NCI-H524 treated with DMSO at 0.1 percent for 48 hours (cell line): Measurements from ENCODE around the gene KCNIP4.

Experiments
- DNase-seq: peaks from one replicate; lab custom pipeline; 2025; lab: John Stamatoyannopoulos, UW

The KCNIP4 gene

DNA sequence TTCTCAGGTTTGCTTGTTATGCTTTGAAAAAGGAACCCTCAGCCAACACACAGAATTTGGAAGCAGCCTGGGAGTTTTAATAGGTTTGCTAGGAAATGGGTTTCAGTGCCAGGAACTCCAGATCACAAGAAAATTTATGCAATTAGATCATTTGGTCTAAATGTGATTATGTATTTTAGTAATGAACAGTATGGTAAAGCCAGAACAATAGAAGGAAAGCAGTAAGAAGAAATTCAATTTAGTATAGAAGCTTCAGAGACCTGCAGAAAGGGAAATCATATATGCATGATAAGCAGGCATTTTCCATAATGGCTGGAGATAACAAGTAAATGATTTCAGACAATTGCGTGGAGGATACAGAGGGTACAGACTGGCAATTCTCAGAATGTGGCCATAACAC, 184.7 kb downstream of the KCNIP4 start:
- DNase-seq, result no peak

DNA sequence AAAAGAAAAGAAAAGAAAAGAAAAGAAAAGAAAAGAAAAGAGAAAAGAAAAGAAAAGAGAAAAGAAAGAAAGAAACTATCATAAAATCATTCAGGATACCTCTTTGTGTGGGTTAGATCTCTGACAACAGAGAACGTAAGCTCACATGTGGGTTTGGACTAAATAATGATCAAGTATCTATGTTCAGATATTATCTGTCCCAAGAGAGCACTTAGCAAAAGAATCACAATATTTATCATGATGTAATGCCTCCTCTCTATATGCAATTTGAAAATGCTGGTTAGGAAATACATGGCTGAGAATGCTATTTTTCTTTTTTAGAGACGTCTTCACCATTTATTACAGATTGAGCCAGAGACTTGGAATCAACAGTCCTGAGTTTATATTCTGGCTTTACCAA, 191.3 kb downstream of the KCNIP4 start:
- DNase-seq, result no peak

DNA sequence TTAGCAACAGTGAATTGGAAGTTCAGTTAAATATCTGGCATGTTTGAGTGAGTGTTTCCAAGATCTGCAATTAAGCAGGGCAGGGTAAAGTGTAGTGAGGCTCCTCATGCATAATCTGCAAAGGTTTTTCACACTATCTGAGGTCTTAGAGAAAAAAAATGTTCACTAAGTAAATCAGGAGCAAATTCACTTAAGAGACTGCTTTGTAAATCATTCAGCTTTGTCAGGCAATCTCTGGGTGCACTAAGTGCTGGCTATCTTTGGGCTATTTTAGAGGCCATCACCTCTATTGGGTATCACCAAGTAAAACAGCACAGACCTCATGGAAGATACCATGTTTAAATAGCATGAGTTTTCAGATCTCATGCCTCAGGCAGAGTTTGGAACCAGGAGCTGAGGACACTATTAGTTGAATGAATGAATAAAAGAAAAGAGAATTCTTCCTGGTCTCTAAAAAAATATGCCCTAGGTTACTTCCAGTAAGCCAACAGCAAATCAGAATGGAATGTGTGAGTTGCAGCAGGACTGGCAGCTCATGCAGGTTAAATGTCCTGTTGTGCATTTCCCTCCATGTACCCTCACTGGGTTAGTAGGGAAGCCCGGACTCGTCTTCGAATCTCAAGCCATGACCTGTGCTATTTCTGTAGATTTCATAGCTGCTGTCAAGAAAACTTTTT, 195.3 kb downstream of the KCNIP4 start:
- no peak for DNase-seq

DNA sequence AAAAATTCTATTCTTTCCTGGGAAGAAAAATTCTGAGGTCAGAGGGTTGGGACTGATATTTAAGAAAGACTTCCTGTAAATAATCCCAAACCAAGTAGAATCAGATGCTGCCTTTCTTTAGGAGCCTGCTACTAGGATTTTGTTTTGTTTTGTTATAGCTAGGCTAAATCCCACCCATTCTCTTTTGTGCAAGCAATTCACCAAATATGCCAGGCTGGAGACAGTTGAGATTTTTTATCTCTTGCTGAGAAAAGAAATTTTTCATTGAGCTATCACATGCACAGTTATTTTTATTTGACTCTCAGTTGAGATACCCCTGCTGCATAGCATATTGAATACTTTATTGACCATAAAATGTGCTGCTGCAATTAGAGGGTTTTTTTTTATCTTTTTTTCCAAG, 196.0 kb downstream of the KCNIP4 start:
- no peak for DNase-seq

DNA sequence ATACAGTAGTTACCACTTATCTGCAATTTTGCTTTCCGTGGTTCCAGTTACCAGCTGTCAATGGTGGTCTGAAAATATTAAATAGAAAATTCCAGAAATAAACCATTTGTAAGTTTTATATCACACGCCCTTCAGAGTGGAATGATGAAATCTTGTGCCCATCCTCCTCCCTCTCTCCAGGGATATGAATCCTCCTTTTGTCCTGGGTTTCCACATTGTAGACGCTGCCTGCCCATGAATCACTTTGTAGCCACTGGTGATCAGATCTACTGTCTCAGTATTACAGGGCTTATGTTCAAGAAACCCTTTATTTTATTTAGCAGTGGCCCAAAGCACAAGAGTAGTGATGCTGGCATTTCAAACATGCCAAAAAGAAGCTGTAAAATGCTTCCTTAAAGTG, 198.6 kb downstream of the KCNIP4 start:
- DNase-seq, result no peak

DNA sequence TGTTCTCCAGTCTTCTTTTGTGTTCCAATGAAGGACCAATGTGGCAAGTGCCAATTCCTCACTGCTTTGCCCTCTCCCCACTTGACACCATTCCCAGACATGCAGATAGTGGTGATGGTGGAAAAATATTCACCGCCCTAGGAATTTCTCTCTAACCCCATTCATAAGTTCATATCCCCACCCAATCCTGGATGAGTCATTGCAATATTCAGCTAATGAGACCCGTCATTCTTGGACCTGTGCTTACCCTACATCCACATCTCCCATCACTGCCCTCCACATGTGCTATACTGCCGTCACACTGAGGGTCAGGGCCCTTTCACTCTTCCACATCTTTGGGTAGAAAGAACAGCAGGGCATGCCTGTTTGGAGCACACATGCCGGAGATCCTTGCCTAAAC, 199.2 kb downstream of the KCNIP4 start:
- DNase-seq, result no peak

DNA sequence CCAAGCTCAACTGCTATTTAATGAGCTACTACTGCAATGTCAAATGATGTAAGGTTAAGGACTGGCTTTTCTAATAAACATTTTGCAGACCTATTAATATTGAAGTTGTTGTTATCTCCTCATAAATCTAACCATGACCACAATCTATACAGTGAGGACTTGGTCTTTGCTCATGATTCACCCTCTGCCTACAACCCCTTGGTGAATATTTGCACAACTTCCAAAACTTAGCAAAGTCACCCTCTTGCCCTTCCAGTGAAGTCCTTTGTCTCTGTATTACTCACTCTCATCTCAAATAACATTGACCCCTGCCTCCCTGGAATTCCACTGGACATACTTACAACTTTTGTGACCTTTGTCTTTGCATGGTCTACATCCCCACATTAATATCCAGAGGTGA, 204.5 kb downstream of the KCNIP4 start:
- DNase-seq, result no peak

DNA sequence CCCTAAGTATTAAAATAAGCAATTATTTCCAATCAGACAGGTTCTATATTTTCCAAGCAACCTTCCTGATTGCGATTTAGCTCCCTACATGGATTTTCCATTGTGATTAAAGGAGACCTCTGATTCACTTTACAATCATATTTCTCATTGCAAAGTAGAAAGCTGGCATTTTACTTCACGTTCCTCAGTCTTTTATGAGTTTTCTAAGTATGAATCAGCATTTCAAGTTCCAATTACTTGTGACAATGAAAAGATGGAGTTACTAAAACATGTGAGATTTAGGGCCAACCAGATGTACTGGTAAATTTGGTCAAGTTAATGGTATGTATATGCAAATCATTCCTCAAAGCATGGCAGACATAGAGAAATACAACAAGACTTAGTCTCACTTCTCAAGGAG, 206.2 kb downstream of the KCNIP4 start:
- DNase-seq, result no peak

DNA sequence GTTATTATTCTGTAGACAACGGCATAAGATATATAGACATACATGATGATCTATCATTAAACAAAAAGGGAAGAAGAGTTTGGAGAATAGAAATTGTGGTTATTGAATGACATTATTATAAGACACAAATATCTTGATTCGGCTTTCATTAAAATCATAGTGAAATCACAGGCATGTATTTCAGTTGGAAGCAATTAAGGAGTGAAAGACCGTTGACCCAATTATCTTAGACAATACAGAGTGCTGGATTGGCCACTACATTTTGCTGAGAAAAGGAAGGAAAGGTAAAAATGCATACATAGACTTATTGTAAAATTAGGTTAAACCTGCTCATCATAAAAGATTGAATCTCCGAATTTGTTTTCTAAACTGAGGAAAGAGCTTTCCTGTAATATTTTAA, 209.8 kb downstream of the KCNIP4 start:
- no peak for DNase-seq

DNA sequence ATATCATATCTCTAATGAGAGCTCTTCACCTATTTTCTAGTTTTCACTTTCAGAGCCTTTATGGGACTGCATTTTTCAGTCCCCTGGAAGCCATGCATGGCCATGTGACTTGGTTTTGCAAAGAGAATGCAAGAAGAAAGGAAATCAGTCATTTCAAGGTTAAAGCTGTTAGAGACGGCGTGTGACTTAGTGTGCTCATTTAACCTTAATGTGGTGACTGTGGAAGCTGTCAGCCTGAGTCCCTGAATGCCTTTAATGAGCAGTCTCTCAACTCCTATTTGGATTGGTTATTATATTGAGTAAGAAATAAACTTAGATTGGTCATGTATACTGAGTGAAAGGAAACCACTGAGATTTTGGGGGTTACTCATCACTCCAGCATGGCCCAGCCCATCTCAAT, 212.7 kb downstream of the KCNIP4 start:
- DNase-seq, result no peak

DNA sequence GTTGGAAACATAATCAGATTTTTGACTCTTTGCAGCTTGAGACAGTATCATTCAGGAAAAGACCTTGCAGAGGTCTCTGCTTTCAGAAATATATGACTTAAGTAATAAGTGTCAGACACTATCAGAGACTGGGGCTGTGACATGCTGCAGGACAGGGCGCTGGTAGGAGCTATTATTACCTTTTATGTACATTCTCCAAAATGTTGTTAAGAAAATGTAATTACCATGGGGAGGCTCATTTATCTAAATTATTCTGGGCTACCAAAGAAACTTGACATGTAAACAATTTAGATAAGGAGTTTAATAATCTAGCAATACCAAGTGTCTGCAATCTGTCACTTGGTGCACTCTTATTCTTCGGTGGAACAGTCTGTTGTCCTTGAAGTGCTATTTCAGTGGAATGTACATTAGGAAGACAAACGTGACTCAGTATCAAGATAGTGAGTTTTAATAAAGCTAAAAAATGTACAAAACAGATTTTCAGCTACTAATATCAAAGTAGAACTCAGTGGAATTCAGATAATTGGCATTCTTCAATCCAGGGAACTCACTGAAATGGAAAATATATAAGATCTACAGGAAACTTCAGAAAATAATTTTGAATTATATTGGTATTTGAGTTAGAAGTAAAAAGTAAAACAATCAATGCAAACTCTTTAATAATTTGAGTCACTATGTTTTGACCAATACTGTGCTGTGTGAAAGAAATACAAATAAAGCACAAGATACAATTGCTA, 214.5 kb downstream of the KCNIP4 start:
- DNase-seq, result peak; percentile 33

DNA sequence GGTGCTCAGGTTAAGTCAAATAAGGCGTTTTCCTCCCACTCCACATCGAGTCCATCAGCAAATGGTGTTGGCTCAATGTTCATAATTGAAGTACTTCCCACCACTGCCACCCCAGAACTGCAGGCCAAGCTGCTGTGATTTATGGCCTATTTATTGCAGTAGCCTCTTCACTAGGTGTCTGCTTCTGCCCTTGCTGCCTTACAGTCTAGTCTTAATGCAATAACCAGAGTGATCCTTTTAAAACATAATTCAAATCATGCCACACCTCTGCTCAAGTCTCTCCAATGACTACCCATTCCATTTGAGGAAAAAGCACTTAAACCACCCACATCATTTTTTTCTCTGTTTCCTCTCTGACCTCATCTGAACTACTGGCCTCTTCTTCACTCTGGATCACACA, 220.3 kb downstream of the KCNIP4 start:
- DNase-seq, result no peak

DNA sequence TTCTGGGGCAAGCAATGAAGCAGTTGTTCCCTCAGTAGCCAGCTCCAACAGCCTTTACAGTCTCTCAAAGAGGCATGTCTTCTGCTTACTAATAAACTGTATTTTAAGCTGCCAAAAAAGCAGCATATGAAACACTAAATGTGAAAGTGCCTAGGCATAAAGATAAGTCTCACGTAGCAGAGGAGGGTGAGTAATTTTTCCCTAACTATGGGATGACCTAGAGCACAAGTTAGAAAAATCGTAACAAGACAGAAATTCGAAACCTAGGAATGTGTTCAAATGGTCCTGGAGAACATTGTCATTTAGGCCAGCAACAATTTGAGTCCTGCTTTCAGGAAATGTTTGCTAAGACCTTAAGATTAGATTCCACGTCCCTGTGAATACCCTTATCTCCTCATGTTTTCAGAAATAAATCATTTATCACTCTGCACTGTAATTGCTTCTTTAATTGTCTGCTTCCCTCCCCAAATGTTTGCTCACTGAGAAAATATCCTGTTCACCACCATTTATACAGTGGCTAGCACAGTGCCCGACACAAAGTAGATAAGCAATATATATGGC, 222.2 kb downstream of the KCNIP4 start:
- DNase-seq, result no peak

DNA sequence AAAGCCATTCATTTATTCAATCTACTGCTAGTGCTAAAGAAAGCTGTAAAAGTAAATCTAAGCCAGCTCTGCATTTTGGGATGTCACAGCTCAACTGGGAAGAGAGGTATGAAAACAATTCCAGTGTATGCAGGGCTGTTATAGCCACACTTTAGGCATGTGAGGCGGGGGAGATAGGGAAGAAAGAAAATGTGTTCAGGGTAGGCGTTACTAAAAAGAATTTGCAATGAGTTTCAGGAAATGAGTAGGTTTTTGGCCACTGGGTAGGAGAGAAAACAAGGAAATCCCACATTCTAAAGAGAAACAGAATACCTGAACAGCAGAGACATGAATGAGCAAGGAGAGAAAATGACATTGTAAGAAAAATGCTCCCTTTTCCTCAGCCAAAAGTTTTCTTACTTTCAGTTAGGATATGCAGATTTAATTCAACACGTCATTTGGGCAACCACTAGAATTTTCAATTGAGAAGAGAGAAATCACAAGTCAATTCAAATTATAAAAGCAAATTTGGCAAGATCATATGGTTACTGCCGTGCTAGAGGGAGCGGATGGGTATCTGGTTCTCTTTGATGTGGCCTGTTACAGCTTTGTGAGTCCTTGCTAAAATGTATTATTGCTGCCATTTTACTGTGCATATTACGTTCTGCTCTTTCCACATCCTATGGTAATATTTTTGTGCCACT, 226.3 kb downstream of the KCNIP4 start:
- DNase-seq, result no peak

DNA sequence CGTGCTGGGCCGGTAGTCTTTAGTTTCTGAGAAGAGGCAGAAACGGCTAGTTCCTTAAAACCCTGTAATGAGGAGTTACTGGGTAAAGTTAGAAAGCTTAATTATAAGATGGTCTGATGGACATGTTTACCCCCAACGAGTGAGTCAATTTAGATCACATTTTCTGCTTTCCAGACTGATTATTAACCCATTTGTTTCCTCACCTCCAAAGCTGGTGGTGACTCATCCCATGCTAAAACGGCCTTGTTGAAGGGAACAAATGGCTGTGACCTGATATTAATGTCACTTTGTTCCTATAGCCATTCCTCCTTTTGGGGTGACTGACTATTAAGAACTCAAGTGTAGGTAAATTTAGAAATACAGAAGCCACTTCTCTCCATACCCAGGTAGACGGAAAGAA, 232.0 kb downstream of the KCNIP4 start:
- DNase-seq, result no peak

DNA sequence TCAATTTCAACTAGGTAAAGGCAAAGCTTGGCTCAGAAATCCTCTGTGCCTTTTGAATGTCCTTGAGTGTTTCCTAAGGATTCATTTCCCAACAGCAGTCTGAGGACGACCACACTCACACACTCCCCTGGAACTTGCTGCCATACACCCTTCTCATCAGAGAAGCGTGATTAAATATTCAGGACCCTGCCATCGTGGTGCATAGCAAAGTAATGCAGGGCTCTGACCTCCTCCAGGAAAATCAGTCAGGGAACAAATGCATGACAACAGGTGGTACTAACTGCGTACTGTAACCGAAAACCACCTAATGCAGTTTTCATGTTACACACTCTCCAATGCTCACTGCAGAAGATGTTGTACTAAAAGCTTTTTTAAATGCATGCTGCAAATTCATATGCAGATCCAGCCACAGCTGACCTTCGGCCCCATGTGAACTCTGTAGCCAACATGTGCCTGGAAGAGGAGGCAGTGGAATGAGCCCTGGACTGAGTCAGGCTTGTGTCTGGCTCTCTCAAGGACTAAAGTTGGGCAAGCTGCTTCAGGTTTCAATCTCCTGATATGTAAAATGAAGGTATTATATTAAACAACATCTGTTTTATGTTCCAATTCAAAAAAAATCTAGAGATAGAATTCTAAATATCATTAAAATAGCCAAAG, 238.3 kb downstream of the KCNIP4 start:
- no peak for DNase-seq

DNA sequence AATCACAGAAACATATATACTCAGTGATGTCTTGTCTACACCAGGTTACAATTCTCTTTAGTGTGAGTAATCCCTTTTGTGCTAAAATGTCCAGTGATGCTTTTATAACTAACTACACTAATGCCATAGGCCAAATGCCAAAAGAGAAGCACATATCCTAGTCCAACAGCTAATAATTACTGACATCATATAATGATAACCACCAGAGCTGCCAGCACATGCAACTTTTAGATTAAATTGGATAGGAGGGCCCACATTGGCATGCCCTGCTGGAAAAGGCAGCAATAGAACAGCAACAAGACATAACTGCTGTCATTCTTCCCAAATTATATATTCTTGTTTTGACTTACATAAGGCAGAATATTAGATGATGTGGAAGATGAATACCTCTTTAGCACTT, 238.8 kb downstream of the KCNIP4 start:
- DNase-seq, result no peak

DNA sequence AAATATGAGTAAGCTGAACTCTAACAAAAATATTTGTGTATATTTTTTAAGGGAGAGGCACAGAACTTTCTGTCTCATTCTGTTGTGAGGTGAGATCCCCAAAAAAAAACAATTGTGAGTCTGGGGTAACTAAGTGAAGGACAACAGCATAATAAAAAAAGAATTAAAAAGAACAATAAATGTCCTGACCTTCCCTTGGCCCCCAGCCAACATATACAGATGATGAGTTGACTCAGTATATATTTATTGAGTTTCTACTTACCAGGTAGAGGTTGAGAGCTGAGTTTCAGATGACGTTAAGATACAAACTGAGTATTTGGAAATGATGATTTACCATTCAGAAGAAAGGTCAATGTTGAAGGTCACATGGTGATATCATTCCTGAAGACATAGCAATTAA, 239.5 kb downstream of the KCNIP4 start:
- no peak for DNase-seq

DNA sequence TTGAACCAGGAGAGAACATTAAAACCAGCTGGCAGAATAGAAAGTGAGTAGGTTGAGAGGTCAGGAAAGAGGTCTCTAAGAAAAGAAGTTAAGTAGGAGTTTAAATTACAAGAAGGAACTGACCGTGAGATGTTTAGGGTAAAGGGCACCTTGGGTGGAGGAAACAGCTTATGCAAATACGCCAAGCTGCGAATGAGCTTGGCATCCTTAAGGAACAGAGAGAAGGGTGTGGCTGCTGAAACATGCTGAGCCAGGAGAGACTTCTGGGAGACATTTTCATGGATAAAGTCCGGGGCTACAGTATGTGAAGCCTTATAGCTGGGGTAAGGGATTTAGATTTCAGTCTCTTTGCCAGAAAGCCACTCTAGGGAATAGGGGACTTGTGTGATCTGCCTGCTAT, 249.1 kb downstream of the KCNIP4 start:
- DNase-seq, result no peak

DNA sequence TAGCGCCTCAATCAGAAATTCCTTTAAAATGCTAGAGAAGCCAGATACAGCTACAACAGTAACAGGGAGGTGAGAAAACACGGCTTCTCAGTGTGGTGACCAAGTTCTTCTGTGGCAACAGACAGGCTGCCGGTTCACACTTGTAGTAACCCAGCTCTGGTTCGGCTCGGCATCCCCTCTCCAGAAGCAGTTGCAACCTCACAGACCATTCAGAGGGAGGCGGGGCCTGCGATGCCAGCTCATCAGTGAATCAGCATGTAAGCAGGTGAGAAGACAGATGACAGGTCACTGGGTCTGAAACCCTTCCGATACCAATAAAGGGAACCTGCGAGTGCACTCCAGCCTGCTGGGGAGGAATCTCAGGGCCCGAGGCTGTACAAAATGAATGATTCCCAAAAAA, 251.0 kb downstream of the KCNIP4 start:
- no peak for DNase-seq

DNA sequence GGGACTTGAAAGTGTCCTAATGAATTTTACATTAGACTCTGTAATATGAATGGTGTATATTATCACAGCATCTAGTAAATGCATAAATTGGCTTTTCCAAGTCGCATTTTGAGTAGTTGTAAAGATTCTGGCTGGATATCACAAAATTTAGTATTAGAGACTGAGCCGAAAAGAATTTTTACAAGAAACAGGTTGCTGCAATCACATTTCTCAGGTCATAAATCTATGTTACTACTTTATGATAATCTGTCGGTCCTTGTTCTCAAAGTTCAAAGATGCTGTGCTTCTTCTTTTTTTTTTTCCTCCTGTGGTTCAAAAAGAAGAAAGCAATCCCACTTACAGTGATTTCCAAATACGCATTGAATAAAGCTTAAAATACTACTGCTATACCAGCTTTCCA, 253.4 kb downstream of the KCNIP4 start:
- no peak for DNase-seq

DNA sequence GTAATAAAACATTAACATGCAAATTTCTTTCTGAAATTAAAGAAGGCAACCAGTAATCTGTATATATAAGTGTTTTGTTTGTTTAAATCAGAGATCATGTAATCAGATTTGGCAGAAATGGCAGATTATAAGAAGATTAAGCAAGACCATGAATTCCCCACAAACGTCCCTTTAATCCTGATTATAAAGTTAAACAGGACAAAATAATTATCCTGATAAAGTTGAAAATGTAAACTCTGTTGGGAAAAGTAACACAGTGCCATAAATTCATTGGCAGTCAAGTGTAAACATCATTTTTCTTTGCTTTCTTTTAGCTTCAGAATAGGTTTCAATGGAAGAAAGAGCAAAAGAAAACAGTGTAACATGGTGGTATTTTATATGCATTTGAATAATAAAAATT, 256.3 kb downstream of the KCNIP4 start:
- DNase-seq, result no peak
